Measurements from ENCODE around the gene ECI1. TPM values are rescaled to one million over a fixed set of nuclear protein-coding genes. Genes with fewer than 3 reads are reported as not detected.

The ECI1 gene
- total and polyA plus RNA-seq, 2 experiments from 2014 or later, result 118 to 143 TPM

DNA sequence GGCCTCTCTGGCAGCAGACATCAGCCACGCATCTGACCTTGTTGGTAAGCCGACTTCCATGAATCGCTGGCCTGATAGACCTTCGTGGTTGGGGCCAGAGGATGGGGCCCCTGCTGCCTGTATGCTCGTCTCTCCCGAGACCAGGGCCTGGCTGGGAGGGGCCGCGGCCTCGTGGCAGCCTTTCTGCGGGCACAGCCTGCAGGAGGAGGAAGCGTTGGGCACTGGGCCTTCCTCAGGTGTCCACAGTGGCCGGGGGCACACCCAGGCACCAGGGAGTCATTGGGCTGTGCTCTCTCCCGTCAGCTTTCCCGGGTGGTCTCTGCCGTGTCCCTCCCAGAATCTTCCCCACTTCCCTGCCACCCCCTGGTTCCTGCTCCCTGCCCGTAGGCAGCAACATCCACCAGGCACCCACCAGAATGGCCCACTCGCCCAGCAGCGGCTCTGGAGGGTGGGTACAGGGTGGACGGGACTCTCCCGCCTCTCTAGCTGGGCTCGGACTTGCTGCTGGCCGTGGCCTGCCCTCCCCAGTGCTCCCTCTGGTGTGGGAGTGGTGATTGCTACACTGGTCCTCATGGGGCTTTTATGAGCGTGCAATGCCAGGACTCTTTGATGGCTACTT lies 21.6 kb downstream of the ECI1 start:
- Histone ChIP-seq H3K4me2 (no peak overlapping the region), H3F3A (replicated peaks; ENCODE audit: low read depth) (no peaks in the 10 kb centered on the region), H3K27ac (ENCODE audit: low read depth) (no peak overlapping the region), H2AFZ (no peak overlapping the region), H3K36me3 (ENCODE audit: insufficient read depth) (0 out of 2 replicates have a peak, but pooled peaks cover 5% of the 10 kb centered on the region), H3K4me3 (no peak overlapping the region), H3K79me2 (replicated peaks; ENCODE audit: insufficient read depth) (peaks cover 33% of the 10 kb centered on the region), H3K9me2 (ENCODE audit: insufficient read depth) (no peaks in the 10 kb centered on the region), H4K20me1 (replicated peaks; ENCODE audit: insufficient read depth) (peaks cover 2% of the 10 kb centered on the region), H3K27me3 (ENCODE audit: insufficient read depth) (no peaks in the 10 kb centered on the region), H3K4me1 (ENCODE audit: insufficient read depth) (no peaks in the 10 kb centered on the region)
- no peak for TF ChIP-seq EZH2phosphoT487 (IDR thresholded peaks at IDR 0.05; ENCODE audit: unreplicated experiment)
- TF ChIP-seq JUNB (IDR thresholded peaks at IDR 0.05; ENCODE audit: unreplicated experiment), result no peak
- TF ChIP-seq ZNF331 (CRISPR knock-in tag; IDR thresholded peaks at IDR 0.05; ENCODE audit: low read depth), result no peak
- no peak for TF ChIP-seq CREB1 (CRISPR knock-in tag; IDR thresholded peaks at IDR 0.05; ENCODE audit: low read depth)
- no peak for TF ChIP-seq EZH2 (IDR thresholded peaks at IDR 0.05; ENCODE audit: low read depth, unreplicated experiment)
- TF ChIP-seq ZNF114 (CRISPR knock-in tag; IDR thresholded peaks at IDR 0.05), result no peak
- no peak for TF ChIP-seq NANOG (IDR thresholded peaks at IDR 0.05; ENCODE audit: borderline replicate concordance)
- Mint-ChIP-seq H3K9me3 (no peaks in the 10 kb centered on the region), H3K27me3 (ENCODE audit: insufficient read depth, low read depth, poor library complexity) (peaks cover 12% of the 10 kb centered on the region), H3K36me3 (ENCODE audit: low read depth) (peaks cover 6% of the 10 kb centered on the region; the same call in 2 of the 3 replicates), H3K27ac (no peak overlapping the region), H3K4me3 (no peak overlapping the region; the same call in 2 of the 3 replicates), H3K4me1 (no peaks in the 10 kb centered on the region)
- no peak for DNase-seq (ENCODE audit: low spot score)
- ATAC-seq, result no peak

DNA sequence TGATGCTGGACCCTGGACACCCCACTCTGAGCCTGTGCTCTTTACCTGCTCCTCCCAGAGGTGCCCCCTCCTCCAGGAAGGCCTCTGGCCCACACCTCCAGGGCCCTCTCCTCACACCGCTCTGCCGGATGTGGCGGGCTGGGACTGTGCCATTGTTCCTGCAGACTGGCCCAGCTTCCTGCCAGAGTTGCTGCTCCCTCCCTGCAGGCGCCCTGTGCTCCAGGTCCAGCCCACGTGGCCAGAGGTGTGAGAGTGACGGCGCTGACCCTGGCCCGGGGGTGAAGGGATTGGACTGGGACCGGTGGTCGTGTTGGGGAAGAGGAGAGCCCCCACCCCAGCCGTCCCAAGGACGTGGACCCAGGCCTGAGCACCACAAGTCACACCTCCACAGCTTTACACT lies 22.3 kb downstream of the ECI1 start:
- H3K9me2 ChIP-seq (ENCODE audit: insufficient read depth), result no peaks in the 10 kb centered on the region
- peaks cover 17% of the 10 kb centered on the region for H3K27me3 Mint-ChIP-seq (ENCODE audit: insufficient read depth, low read depth, poor library complexity)
- peaks cover 5% of the 10 kb centered on the region for H4K20me1 ChIP-seq (replicated peaks; ENCODE audit: insufficient read depth)
- H3K4me1 ChIP-seq (ENCODE audit: insufficient read depth), result no peaks in the 10 kb centered on the region; the same call in 1 of the 2 replicates
- peaks cover 3% of the 10 kb centered on the region; the same call in 1 of the 2 replicates for H3F3A ChIP-seq (replicated peaks; ENCODE audit: low read depth)
- no peak for ATAC-seq
- no peak overlapping the region for H3K4me3 ChIP-seq
- H3K4me2 ChIP-seq, result no peak overlapping the region
- H3K27ac ChIP-seq (ENCODE audit: low read depth), result no peak overlapping the region
- no peaks in the 10 kb centered on the region; the same call in 2 of the 3 replicates for H3K4me1 Mint-ChIP-seq
- peaks cover 40% of the 10 kb centered on the region for H3K79me2 ChIP-seq (replicated peaks; ENCODE audit: insufficient read depth)
- H3K36me3 ChIP-seq (ENCODE audit: insufficient read depth), result 0 out of 2 replicates have a peak, but pooled peaks cover 5% of the 10 kb centered on the region
- TF ChIP-seq JUNB (IDR thresholded peaks at IDR 0.05; ENCODE audit: unreplicated experiment) (no peak), NANOG (IDR thresholded peaks at IDR 0.05; ENCODE audit: borderline replicate concordance) (no peak), POLR2AphosphoS5 (IDR thresholded peaks at IDR 0.05; ENCODE audit: low read depth) (no peak), EZH2 (IDR thresholded peaks at IDR 0.05; ENCODE audit: low read depth, unreplicated experiment) (no peak), CREB1 (CRISPR knock-in tag; IDR thresholded peaks at IDR 0.05; ENCODE audit: low read depth) (no peak), ZNF331 (CRISPR knock-in tag; IDR thresholded peaks at IDR 0.05; ENCODE audit: low read depth) (no peak), ZNF114 (CRISPR knock-in tag; IDR thresholded peaks at IDR 0.05) (no peak)
- TF ChIP-seq, protein P1, sequence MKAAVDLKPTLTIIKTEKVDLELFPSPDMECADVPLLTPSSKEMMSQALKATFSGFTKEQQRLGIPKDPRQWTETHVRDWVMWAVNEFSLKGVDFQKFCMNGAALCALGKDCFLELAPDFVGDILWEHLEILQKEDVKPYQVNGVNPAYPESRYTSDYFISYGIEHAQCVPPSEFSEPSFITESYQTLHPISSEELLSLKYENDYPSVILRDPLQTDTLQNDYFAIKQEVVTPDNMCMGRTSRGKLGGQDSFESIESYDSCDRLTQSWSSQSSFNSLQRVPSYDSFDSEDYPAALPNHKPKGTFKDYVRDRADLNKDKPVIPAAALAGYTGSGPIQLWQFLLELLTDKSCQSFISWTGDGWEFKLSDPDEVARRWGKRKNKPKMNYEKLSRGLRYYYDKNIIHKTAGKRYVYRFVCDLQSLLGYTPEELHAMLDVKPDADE (IDR thresholded peaks at IDR 0.05), result no peak
- TF ChIP-seq, protein P2, sequence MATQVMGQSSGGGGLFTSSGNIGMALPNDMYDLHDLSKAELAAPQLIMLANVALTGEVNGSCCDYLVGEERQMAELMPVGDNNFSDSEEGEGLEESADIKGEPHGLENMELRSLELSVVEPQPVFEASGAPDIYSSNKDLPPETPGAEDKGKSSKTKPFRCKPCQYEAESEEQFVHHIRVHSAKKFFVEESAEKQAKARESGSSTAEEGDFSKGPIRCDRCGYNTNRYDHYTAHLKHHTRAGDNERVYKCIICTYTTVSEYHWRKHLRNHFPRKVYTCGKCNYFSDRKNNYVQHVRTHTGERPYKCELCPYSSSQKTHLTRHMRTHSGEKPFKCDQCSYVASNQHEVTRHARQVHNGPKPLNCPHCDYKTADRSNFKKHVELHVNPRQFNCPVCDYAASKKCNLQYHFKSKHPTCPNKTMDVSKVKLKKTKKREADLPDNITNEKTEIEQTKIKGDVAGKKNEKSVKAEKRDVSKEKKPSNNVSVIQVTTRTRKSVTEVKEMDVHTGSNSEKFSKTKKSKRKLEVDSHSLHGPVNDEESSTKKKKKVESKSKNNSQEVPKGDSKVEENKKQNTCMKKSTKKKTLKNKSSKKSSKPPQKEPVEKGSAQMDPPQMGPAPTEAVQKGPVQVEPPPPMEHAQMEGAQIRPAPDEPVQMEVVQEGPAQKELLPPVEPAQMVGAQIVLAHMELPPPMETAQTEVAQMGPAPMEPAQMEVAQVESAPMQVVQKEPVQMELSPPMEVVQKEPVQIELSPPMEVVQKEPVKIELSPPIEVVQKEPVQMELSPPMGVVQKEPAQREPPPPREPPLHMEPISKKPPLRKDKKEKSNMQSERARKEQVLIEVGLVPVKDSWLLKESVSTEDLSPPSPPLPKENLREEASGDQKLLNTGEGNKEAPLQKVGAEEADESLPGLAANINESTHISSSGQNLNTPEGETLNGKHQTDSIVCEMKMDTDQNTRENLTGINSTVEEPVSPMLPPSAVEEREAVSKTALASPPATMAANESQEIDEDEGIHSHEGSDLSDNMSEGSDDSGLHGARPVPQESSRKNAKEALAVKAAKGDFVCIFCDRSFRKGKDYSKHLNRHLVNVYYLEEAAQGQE (IDR thresholded peaks at IDR 0.05; ENCODE audit: unreplicated experiment), result no peak
- TF ChIP-seq, protein P3, sequence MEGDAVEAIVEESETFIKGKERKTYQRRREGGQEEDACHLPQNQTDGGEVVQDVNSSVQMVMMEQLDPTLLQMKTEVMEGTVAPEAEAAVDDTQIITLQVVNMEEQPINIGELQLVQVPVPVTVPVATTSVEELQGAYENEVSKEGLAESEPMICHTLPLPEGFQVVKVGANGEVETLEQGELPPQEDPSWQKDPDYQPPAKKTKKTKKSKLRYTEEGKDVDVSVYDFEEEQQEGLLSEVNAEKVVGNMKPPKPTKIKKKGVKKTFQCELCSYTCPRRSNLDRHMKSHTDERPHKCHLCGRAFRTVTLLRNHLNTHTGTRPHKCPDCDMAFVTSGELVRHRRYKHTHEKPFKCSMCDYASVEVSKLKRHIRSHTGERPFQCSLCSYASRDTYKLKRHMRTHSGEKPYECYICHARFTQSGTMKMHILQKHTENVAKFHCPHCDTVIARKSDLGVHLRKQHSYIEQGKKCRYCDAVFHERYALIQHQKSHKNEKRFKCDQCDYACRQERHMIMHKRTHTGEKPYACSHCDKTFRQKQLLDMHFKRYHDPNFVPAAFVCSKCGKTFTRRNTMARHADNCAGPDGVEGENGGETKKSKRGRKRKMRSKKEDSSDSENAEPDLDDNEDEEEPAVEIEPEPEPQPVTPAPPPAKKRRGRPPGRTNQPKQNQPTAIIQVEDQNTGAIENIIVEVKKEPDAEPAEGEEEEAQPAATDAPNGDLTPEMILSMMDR (conservative IDR thresholded peaks at IDR 0.05; ENCODE audit: low read depth in 2 of 2), result no peak
- H3K27ac Mint-ChIP-seq, result no peak overlapping the region
- H2AFZ ChIP-seq, result no peak overlapping the region
- no peak overlapping the region for H3K4me3 Mint-ChIP-seq
- H3K9me3 Mint-ChIP-seq, result no peaks in the 10 kb centered on the region
- H3K36me3 Mint-ChIP-seq (ENCODE audit: low read depth), result peaks cover 6% of the 10 kb centered on the region; the same call in 2 of the 3 replicates
- no peak for DNase-seq (ENCODE audit: low spot score)
- H3K27me3 ChIP-seq (ENCODE audit: insufficient read depth), result no peaks in the 10 kb centered on the region

Data from GM23338 (cell line).